ENCODE measurements around the gene FBXL16. TPM values are rescaled to one million over a fixed set of nuclear protein-coding genes. Genes with fewer than 3 reads are reported as not detected.

Gene FBXL16
- total and polyA plus RNA-seq, 2 donors (not counting 1 experiment from before 2014, with no cell fraction given): 0.07 TPM; not detected in 1

DNA sequence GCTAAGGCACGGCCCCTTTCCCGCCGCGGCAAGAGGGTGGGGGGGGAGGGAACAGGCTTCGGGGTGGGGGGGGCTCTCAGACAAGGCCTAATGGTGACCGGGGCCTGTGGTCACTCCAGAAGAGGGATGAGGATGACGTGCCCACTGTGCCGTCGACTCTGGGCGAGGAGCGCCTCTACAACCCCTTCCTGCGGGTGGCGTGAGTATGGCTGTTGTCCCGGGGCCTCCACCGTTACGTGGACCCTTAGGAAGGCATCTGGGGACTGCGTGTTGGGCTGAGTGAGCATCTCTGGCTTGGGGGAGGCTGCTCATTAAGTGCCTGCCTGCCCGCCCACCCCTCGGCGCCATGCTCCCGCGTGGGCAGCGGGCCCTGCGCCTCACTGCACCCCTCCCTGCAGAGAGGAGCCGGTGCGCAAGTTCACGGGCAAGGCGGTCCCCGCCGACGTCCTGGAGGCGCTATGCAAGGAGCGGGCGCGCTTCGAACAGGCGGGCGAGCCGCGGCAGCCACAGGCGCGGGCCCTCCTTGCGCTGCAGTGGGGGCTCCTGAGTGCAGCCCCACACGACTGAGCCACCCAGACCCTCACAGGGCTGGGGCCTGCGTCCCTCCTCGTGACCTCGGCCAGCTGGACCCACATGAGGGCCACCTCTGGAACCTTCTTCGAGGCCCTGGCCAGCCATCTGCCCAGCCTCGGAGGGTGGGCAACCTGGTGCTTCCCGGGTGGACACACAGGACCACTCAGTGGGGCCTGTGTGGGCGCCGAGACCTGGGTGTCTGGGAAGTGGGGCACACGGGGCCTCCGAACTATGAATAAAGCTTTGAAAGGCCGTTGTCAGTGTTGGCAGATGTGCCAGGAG is 23.5 kb upstream of the FBXL16 start:
- DNase-seq (ENCODE audit: low read depth in 2 of 2): no peak
- no peaks in the 10 kb centered on the region for H3K4me1 ChIP-seq (ENCODE audit: control insufficient read depth, extremely low read depth, insufficient read depth, low read length)
- no peak for TF ChIP-seq EZH2 (IDR thresholded peaks at IDR 0.05; ENCODE audit: low read length, missing control alignments)
- TF ChIP-seq, protein P1, sequence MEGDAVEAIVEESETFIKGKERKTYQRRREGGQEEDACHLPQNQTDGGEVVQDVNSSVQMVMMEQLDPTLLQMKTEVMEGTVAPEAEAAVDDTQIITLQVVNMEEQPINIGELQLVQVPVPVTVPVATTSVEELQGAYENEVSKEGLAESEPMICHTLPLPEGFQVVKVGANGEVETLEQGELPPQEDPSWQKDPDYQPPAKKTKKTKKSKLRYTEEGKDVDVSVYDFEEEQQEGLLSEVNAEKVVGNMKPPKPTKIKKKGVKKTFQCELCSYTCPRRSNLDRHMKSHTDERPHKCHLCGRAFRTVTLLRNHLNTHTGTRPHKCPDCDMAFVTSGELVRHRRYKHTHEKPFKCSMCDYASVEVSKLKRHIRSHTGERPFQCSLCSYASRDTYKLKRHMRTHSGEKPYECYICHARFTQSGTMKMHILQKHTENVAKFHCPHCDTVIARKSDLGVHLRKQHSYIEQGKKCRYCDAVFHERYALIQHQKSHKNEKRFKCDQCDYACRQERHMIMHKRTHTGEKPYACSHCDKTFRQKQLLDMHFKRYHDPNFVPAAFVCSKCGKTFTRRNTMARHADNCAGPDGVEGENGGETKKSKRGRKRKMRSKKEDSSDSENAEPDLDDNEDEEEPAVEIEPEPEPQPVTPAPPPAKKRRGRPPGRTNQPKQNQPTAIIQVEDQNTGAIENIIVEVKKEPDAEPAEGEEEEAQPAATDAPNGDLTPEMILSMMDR (conservative IDR thresholded peaks at IDR 0.05 in 1 of 2, IDR thresholded peaks at IDR 0.05 in 1 of 2; ENCODE audit: low read depth in 1 of 2, low read length in 2 of 2): no peak
- no peak overlapping the region for H3K9ac ChIP-seq (ENCODE audit: insufficient read depth, low read length)
- H3K36me3 ChIP-seq (ENCODE audit: control insufficient read depth, insufficient read depth, low read length): peaks cover 15% of the 10 kb centered on the region
- H3K4me3 ChIP-seq (replicated peaks in 1 of 4; ENCODE audit: control extremely low read depth in 1 of 4, insufficient read depth in 1 of 4, low read depth in 3 of 4, low read length in 4 of 4): peak overlapping the region in 1 of 4 experiments; percentile 75
- no peak overlapping the region for H2AFZ ChIP-seq (ENCODE audit: low read length)
- no peaks in the 10 kb centered on the region for H3K79me2 ChIP-seq (ENCODE audit: control insufficient read depth, insufficient read depth, low read length)
- no peaks in the 10 kb centered on the region for H3K9me3 ChIP-seq (ENCODE audit: control insufficient read depth, insufficient read depth, low read depth, low read length)
- H3K4me2 ChIP-seq (ENCODE audit: extremely low read depth, insufficient read depth, low read length): no peak overlapping the region
- no peaks in the 10 kb centered on the region for H4K20me1 ChIP-seq (ENCODE audit: control insufficient read depth, extremely low read depth, insufficient read depth, low read length)
- H3K27ac ChIP-seq (ENCODE audit: insufficient read depth, low read length): no peak overlapping the region
- no peaks in the 10 kb centered on the region for H3K27me3 ChIP-seq (ENCODE audit: control insufficient read depth, insufficient read depth, low read length)

- Histone ChIP-seq H3K4me3 (replicated peaks in 1 of 4; ENCODE audit: control extremely low read depth in 1 of 4, insufficient read depth in 1 of 4, low read depth in 3 of 4, low read length in 4 of 4) (peak overlapping the region in 3 of 4 experiments; percentile 19 to 75 (median 25)), H2AFZ (ENCODE audit: low read length) (no peak overlapping the region), H3K9me3 (ENCODE audit: control insufficient read depth, insufficient read depth, low read depth, low read length) (no peaks in the 10 kb centered on the region), H3K79me2 (ENCODE audit: control insufficient read depth, insufficient read depth, low read length) (no peaks in the 10 kb centered on the region), H3K27ac (ENCODE audit: insufficient read depth, low read length) (no peak overlapping the region), H3K36me3 (ENCODE audit: control insufficient read depth, insufficient read depth, low read length) (peaks cover 10% of the 10 kb centered on the region), H3K4me2 (ENCODE audit: extremely low read depth, insufficient read depth, low read length) (peak overlapping the region; percentile 64), H3K9ac (ENCODE audit: insufficient read depth, low read length) (no peak overlapping the region), H3K27me3 (ENCODE audit: control insufficient read depth, insufficient read depth, low read length) (no peaks in the 10 kb centered on the region), H4K20me1 (ENCODE audit: control insufficient read depth, extremely low read depth, insufficient read depth, low read length) (no peaks in the 10 kb centered on the region), H3K4me1 (ENCODE audit: control insufficient read depth, extremely low read depth, insufficient read depth, low read length) (no peaks in the 10 kb centered on the region)
- TF ChIP-seq, protein P1 (conservative IDR thresholded peaks at IDR 0.05 in 1 of 2, IDR thresholded peaks at IDR 0.05 in 1 of 2; ENCODE audit: low read depth in 1 of 2, low read length in 2 of 2): no peak
- no peak for TF ChIP-seq EZH2 (IDR thresholded peaks at IDR 0.05; ENCODE audit: low read length, missing control alignments)
- peak; percentile 76 to 81 for DNase-seq (ENCODE audit: low read depth in 2 of 2)
Observed at GRCh38 chr16:728131-728889, 22.7 kb upstream of the FBXL16 start.

DNA sequence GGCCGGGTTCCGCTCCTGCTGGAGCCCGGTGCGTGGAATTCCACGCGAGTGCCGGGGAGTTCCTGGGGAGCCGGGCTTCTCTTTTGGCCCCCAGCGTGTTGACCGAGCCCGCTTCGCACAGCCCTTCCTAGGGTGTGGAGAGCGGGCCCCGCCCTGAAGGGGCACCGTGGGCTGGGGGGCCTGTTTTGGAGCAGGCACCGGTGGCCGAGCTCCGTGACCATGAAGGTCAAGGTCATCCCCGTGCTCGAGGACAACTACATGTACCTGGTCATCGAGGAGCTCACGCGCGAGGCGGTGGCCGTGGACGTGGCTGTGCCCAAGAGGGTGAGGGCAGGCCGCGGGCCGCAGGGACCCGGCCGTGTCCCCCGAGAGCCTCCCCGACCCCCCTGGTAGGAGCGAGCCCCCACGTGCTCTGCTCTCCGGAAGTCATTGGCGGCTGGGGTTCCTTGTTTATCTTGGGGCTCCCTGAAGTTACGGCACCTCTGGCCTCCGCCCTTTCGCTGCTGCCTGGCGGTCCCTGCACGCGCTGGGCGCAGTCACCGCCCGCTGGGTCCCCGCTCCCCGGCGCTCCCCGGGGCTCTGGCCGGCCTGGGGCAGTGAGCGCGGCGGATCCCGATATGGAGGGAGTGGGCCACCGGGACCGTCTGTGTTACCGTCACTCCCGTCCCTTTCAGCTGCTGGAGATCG is 21.8 kb upstream of the FBXL16 start:
- Histone ChIP-seq H3K4me3 (replicated peaks in 1 of 4; ENCODE audit: control extremely low read depth in 1 of 4, insufficient read depth in 1 of 4, low read depth in 3 of 4, low read length in 4 of 4) (peak overlapping the region; percentile 48 to 75 (median 61)), H3K36me3 (ENCODE audit: control insufficient read depth, insufficient read depth, low read length) (peaks cover 10% of the 10 kb centered on the region), H3K79me2 (ENCODE audit: control insufficient read depth, insufficient read depth, low read length) (no peaks in the 10 kb centered on the region), H3K9ac (ENCODE audit: insufficient read depth, low read length) (peak overlapping the region; percentile 40), H3K4me2 (ENCODE audit: extremely low read depth, insufficient read depth, low read length) (peak overlapping the region; percentile 83), H3K27me3 (ENCODE audit: control insufficient read depth, insufficient read depth, low read length) (no peaks in the 10 kb centered on the region), H3K9me3 (ENCODE audit: control insufficient read depth, insufficient read depth, low read depth, low read length) (no peaks in the 10 kb centered on the region), H3K4me1 (ENCODE audit: control insufficient read depth, extremely low read depth, insufficient read depth, low read length) (no peaks in the 10 kb centered on the region), H4K20me1 (ENCODE audit: control insufficient read depth, extremely low read depth, insufficient read depth, low read length) (no peaks in the 10 kb centered on the region), H3K27ac (ENCODE audit: insufficient read depth, low read length) (no peak overlapping the region), H2AFZ (ENCODE audit: low read length) (no peak overlapping the region)
- no peak for DNase-seq (ENCODE audit: low read depth in 2 of 2)
- no peak for TF ChIP-seq EZH2 (IDR thresholded peaks at IDR 0.05; ENCODE audit: low read length, missing control alignments)
- TF ChIP-seq, protein P1 (conservative IDR thresholded peaks at IDR 0.05 in 1 of 2, IDR thresholded peaks at IDR 0.05 in 1 of 2; ENCODE audit: low read depth in 1 of 2, low read length in 2 of 2): no peak
